HEK293 (cell line): ENCODE measurements around the gene PRTG.
"Not testable (repeated sequence)": the region's sequence is repeated elsewhere in the genome, so short reads cannot be mapped to it uniquely, and the experiment has no call there.

ENCODE experiments used
- CTCF ChIA-PET: fragments of 350-600 bp; formaldehyde crosslinking; extraction: SDS; loops from one replicate; lab custom pipeline; 2021; ENCODE audit warnings: antibody characterized with exemption; lab: Yijun Ruan, JAX
- POLR2A ChIA-PET: fragments of 300-600 bp; formaldehyde crosslinking; extraction: SDS; loops from one replicate; lab custom pipeline; 2020; ENCODE audit warnings: antibody characterized with exemption, inconsistent platforms; lab: Yijun Ruan, JAX
- H3K27ac ChIP-seq: fragments of 200-500 bp; sonication (Bioruptor generic); 2 replicates; pipeline ENCODE4 v1.5.1; 2014; ENCODE audit warnings: low read depth, low read length, control low read depth, inconsistent platforms; ENCODE audit errors: extremely low read depth
- H3K36me3 ChIP-seq, 2 experiments: fragments of 200-500 bp in 1 of 2; sonication (Bioruptor generic) in 1 of 2; 1 replicate in 1 of 2; 2 replicates in 1 of 2; pipeline ENCODE4 v1.5.1; 2014 to 2017; ENCODE audit warnings: inconsistent platforms in 2 of 2, low read length in 2 of 2; ENCODE audit not compliant: control insufficient read depth in 2 of 2, insufficient read depth in 1 of 2
- H3K4me1 ChIP-seq: fragments of 200-500 bp; sonication (Bioruptor generic); 2 replicates; pipeline ENCODE4 v1.5.1; 2014; ENCODE audit warnings: mild to moderate bottlenecking, low read length, inconsistent platforms; ENCODE audit not compliant: control insufficient read depth, insufficient read depth
- H3K4me3 ChIP-seq: 2 replicates; pipeline ENCODE4 v1.5.1; 2011; ENCODE audit warnings: low read depth, mild to moderate bottlenecking, control low read depth, low read length, moderate library complexity
- H3K9me3 ChIP-seq: fragments of 200-500 bp; sonication (Bioruptor generic); 2 replicates; pipeline ENCODE4 v1.5.1; 2014; ENCODE audit warnings: low read depth, low read length, inconsistent platforms; ENCODE audit not compliant: control insufficient read depth, insufficient read depth
- AEBP2 ChIP-seq: fragments of 450-650 bp; formaldehyde crosslinking; IDR thresholded peaks from 2 replicates; pipeline ENCODE4 v1.5.1; 2016; ENCODE audit warnings: missing biosample characterization, missing genetic modification characterization, borderline replicate concordance
- GLI2 ChIP-seq: fragments of 450-650 bp; formaldehyde crosslinking; IDR thresholded peaks from 2 replicates; pipeline ENCODE4; 2017; ENCODE audit warnings: missing biosample characterization, missing genetic modification characterization, low read depth, borderline replicate concordance
- MYNN ChIP-seq: fragments of 450-650 bp; formaldehyde crosslinking; IDR thresholded peaks from 2 replicates; pipeline ENCODE4 v1.5.1; 2016; ENCODE audit warnings: missing biosample characterization, missing genetic modification characterization, borderline replicate concordance
- SALL2 ChIP-seq: fragments of 450-650 bp; formaldehyde crosslinking; IDR thresholded peaks from 2 replicates; pipeline ENCODE4 v1.5.0; 2017; ENCODE audit warnings: missing biosample characterization, mild to moderate bottlenecking, missing genetic modification characterization, borderline replicate concordance
- ZBTB10 ChIP-seq: fragments of 450-650 bp; formaldehyde crosslinking; IDR thresholded peaks from 2 replicates; pipeline ENCODE4 v1.5.1; 2016; ENCODE audit warnings: missing biosample characterization, missing genetic modification characterization
- ZFHX2 ChIP-seq: fragments of 450-650 bp; formaldehyde crosslinking; conservative IDR thresholded peaks from 2 replicates; pipeline ENCODE4 v1.5.1; 2016; ENCODE audit warnings: missing biosample characterization, missing genetic modification characterization
- ZFP69B ChIP-seq: fragments of 450-650 bp; formaldehyde crosslinking; IDR thresholded peaks from 2 replicates; pipeline ENCODE4 v1.5.1; 2016; ENCODE audit warnings: missing biosample characterization, missing genetic modification characterization
- ZNF146 ChIP-seq: fragments of 450-650 bp; formaldehyde crosslinking; IDR thresholded peaks from 2 replicates; pipeline ENCODE4 v1.5.1; 2016; ENCODE audit warnings: missing biosample characterization, missing genetic modification characterization
- ZNF266 ChIP-seq: fragments of 450-650 bp; formaldehyde crosslinking; IDR thresholded peaks from 2 replicates; pipeline ENCODE4 v1.5.1; 2016; ENCODE audit warnings: missing biosample characterization, missing genetic modification characterization, low read depth
- ZNF341 ChIP-seq: fragments of 450-650 bp; formaldehyde crosslinking; IDR thresholded peaks from 2 replicates; pipeline ENCODE4; 2016; ENCODE audit warnings: low read depth, missing biosample characterization, missing genetic modification characterization
- ZNF529 ChIP-seq: fragments of 450-650 bp; formaldehyde crosslinking; IDR thresholded peaks from 2 replicates; pipeline ENCODE4 v1.5.1; 2017; ENCODE audit warnings: missing genetic modification characterization, missing biosample characterization; ENCODE audit not compliant: insufficient replicate concordance
- ZNF610 ChIP-seq: fragments of 450-650 bp; formaldehyde crosslinking; IDR thresholded peaks from 2 replicates; pipeline ENCODE4 v1.5.1; 2016; ENCODE audit warnings: missing biosample characterization, missing genetic modification characterization, borderline replicate concordance
- ZNF623 ChIP-seq: fragments of 450-650 bp; formaldehyde crosslinking; IDR thresholded peaks from 2 replicates; pipeline ENCODE4 v1.5.1; 2016; ENCODE audit warnings: missing biosample characterization, missing genetic modification characterization
- ZSCAN30 ChIP-seq: fragments of 450-650 bp; IDR thresholded peaks from 2 replicates; pipeline ENCODE4 v1.5.1; 2018; ENCODE audit warnings: missing biosample characterization, mild to moderate bottlenecking, missing genetic modification characterization, moderate library complexity
- TF ChIP-seq, protein P1 (sequence below): fragments of 450-650 bp; formaldehyde crosslinking; IDR thresholded peaks from 2 replicates; pipeline ENCODE4 v1.5.1; 2016; ENCODE audit warnings: missing biosample characterization, missing genetic modification characterization
- TF ChIP-seq, protein P2 (sequence below): fragments of 450-650 bp; formaldehyde crosslinking; IDR thresholded peaks from 2 replicates; pipeline ENCODE4 v1.5.0; 2017; ENCODE audit warnings: missing biosample characterization, missing genetic modification characterization, borderline replicate concordance
- TF ChIP-seq, protein P3 (sequence below): fragments of 450-650 bp; formaldehyde crosslinking; IDR thresholded peaks from 2 replicates; pipeline ENCODE4 v1.5.1; 2017; ENCODE audit warnings: missing biosample characterization, missing genetic modification characterization

PRTG gene

DNA sequence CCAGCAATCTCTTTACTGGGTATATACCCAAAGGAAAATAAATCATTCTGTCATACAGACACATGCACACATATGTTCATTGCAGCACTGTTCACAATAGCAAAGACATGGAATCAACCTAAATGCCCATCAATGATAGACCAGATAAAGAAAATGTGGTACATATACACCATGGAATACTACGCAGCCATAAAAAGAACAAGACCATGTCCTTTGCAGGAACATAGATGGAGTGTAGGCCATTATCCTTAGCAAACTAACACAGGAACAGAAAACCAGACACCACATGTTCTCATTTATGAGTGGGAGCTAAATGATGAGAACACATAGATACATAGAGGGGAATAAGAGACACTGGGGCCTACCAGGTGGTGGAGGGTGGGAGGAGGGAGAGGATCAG is 149.9 kb downstream of the PRTG start:
- POLR2A ChIA-PET, H3K4me3 ChIP-seq, H3K4me1 ChIP-seq, H3K36me3 ChIP-seq, H3K27ac ChIP-seq, H3K9me3 ChIP-seq: not testable (repeated sequence)
- TF ChIP-seq, protein P1, sequence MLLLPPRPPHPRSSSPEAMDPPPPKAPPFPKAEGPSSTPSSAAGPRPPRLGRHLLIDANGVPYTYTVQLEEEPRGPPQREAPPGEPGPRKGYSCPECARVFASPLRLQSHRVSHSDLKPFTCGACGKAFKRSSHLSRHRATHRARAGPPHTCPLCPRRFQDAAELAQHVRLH (tag by site-specific recombination), result peak; percentile 70; the same call in 1 of the 2 replicates
- peak; percentile 73 for TF ChIP-seq ZNF146 (tag by site-specific recombination)
- CTCF ChIA-PET, result interaction anchor here (0.5 kb wide), 1 partner anchor 153 kb away, joined by 4 read pairs; no protein-coding TSS in a partner anchor

- POLR2A ChIA-PET, result no interaction called here
Observed at GRCh38 chr15:55590788-55591187, 152.2 kb downstream of the PRTG start.

DNA sequence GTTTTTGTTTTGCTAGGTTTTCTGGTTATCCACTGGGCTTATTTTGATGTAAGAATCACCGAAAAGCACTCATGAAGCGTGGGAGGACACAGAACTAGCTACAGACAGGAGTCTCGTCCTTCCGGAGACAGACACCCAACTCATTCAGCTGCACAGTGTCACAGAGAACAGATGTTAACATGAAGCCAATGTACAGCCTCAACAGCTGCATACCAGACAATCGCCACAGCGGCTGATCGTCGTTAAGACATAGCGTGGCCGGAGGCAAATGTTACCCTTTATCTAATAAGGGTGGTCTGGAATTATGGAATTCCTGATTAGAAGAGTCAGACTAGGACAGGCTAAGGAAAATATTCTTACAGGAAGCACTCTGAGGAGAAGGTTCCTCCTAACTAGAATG is 153.7 kb downstream of the PRTG start:
- no peak overlapping the region for H3K4me3 ChIP-seq
- no peak overlapping the region for H3K27ac ChIP-seq
- H3K9me3 ChIP-seq, result no peaks in the 10 kb centered on the region
- CTCF ChIA-PET, result no interaction called here
- peaks cover 0 to 3% of the 10 kb centered on the region in 2 experiments; a peak in 1 of 3 replicates for H3K36me3 ChIP-seq
- no peaks in the 10 kb centered on the region for H3K4me1 ChIP-seq
- POLR2A ChIA-PET, result interaction anchor here (0.8 to 1.1 kb wide), 2 partner anchors 13 to 63 kb away, joined by 3 to 4 read pairs; no protein-coding TSS in a partner anchor
- TF ChIP-seq, protein P2, sequence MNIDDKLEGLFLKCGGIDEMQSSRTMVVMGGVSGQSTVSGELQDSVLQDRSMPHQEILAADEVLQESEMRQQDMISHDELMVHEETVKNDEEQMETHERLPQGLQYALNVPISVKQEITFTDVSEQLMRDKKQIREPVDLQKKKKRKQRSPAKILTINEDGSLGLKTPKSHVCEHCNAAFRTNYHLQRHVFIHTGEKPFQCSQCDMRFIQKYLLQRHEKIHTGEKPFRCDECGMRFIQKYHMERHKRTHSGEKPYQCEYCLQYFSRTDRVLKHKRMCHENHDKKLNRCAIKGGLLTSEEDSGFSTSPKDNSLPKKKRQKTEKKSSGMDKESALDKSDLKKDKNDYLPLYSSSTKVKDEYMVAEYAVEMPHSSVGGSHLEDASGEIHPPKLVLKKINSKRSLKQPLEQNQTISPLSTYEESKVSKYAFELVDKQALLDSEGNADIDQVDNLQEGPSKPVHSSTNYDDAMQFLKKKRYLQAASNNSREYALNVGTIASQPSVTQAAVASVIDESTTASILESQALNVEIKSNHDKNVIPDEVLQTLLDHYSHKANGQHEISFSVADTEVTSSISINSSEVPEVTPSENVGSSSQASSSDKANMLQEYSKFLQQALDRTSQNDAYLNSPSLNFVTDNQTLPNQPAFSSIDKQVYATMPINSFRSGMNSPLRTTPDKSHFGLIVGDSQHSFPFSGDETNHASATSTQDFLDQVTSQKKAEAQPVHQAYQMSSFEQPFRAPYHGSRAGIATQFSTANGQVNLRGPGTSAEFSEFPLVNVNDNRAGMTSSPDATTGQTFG, result no peak
- TF ChIP-seq ZFHX2 (no peak), SALL2 (tag by site-specific recombination) (no peak), ZFP69B (tag by site-specific recombination) (no peak), ZNF623 (no peak), GLI2 (tag by site-specific recombination) (no peak), ZSCAN30 (tag by site-specific recombination) (no peak), ZNF529 (tag by site-specific recombination) (no peak), MYNN (tag by site-specific recombination) (no peak), ZNF266 (tag by site-specific recombination) (no peak)
- TF ChIP-seq, protein P3, sequence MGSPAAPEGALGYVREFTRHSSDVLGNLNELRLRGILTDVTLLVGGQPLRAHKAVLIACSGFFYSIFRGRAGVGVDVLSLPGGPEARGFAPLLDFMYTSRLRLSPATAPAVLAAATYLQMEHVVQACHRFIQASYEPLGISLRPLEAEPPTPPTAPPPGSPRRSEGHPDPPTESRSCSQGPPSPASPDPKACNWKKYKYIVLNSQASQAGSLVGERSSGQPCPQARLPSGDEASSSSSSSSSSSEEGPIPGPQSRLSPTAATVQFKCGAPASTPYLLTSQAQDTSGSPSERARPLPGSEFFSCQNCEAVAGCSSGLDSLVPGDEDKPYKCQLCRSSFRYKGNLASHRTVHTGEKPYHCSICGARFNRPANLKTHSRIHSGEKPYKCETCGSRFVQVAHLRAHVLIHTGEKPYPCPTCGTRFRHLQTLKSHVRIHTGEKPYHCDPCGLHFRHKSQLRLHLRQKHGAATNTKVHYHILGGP (tag by site-specific recombination), result no peak

More at GRCh38 chr15:55590788-55591187, 152.2 kb downstream of the PRTG start:
- Histone ChIP-seq H3K27ac (no peak overlapping the region), H3K36me3 (no peaks in the 10 kb centered on the region), H3K4me3 (no peak overlapping the region), H3K9me3 (no peaks in the 10 kb centered on the region), H3K4me1 (no peaks in the 10 kb centered on the region)
- CTCF ChIA-PET, result no interaction called here
- TF ChIP-seq ZNF341 (no peak), AEBP2 (no peak), ZBTB10 (tag by site-specific recombination) (no peak), ZNF610 (tag by site-specific recombination) (no peak)
